Measurements from ENCODE around the gene NIPAL3. TPM values are rescaled to one million over a fixed set of nuclear protein-coding genes. Genes with fewer than 3 reads are reported as not detected.

NIPAL3 gene
- total RNA-seq, 1 donor from 2014 or later = 30.1 TPM

DNA sequence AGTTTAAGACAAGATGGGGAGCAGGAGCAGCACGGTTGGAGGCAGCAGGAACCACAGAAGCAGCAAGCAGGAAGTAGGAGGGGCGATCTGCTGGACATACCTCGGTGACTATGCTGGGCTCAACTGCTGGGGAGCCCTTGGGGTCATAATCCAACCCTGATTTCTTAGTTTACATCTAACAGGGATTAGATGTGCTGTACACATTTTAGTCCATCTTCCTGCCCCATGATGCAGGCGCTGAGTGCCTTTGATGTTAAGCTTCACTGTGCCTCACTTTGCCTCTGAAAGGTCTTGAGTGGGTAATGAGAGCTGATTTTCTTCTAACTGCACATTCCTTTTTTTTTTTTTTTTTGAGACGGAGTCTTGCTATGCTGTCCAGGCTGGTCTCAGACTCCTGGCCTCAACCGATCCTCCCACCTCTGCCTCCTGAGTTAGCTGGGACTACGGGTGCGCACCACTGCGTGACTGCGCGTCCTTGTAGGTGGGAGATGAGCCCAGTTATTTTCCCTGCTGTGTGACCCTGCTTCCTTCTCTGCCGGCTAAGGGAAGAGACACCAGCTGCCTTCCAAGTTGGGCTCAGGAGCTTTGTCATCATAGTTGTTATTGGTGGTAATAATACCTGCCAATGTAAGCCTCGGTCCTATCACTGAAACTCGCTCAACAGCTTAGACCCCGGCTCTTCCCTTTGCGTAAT lies 85.9 kb downstream of the NIPAL3 start:
- DNase-seq = no peak
- intact Hi-C loops (cut with micrococcal nuclease) = loop anchor here (10.0 kb wide), 1 partner anchor 97 kb away; no protein-coding TSS in a partner anchor
- Histone ChIP-seq H3K4me3 (peak overlapping the region; percentile 86), H3K36me3 (no peaks in the 10 kb centered on the region), H3K27ac (replicated peaks) (peak overlapping the region; percentile 93), H3K9me3 (replicated peaks) (no peaks in the 10 kb centered on the region), H3K27me3 (ENCODE audit: low read depth) (peaks cover 2% of the 10 kb centered on the region), H3K4me1 (peaks cover 21% of the 10 kb centered on the region)
- TF ChIP-seq CTCF (IDR thresholded peaks at IDR 0.05; ENCODE audit: borderline replicate concordance) = no peak

DNA sequence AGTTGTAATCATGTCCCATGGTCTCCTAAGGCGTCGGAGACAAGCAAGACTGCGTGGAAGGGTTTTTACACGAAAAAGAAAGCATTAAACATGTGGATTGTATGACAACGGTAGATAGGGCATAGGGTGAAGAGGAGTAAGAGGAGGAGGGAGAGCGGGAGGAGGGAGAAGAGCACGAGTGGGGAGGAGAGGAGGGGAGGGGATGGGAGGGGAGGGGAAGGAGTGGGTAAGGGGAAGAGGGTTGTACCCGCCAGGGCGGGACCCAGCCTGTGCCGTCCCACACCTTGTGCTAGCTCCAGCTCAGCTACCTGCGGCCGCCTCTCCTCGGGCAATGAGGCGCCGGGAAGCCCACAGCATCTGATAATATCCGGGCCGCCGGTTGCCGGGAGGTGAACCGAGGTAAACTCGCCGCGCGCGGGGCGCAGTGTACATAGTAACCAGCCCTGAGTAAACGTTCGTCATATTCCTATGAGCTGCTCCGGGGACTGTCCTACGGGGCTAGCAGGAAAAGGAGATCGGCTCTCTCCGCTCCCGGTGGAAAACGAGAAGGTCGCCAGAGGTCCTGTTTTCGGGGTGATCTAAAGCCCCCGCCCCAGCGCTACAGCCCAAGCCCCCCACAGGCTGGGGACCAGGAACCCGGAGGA lies 86.6 kb downstream of the NIPAL3 start:
- no peaks in the 10 kb centered on the region for H3K27me3 ChIP-seq (ENCODE audit: low read depth)
- intact Hi-C loops (cut with micrococcal nuclease) = loop anchor here (10.0 kb wide), 1 partner anchor 97 kb away; no protein-coding TSS in a partner anchor
- H3K4me3 ChIP-seq = peak overlapping the region; percentile 86
- H3K27ac ChIP-seq (replicated peaks) = peak overlapping the region; percentile 93
- no peaks in the 10 kb centered on the region for H3K36me3 ChIP-seq
- TF ChIP-seq CTCF (IDR thresholded peaks at IDR 0.05; ENCODE audit: borderline replicate concordance) = no peak
- H3K9me3 ChIP-seq (replicated peaks) = no peaks in the 10 kb centered on the region
- H3K4me1 ChIP-seq = peaks cover 25% of the 10 kb centered on the region
- peak; percentile 55 for DNase-seq

DNA sequence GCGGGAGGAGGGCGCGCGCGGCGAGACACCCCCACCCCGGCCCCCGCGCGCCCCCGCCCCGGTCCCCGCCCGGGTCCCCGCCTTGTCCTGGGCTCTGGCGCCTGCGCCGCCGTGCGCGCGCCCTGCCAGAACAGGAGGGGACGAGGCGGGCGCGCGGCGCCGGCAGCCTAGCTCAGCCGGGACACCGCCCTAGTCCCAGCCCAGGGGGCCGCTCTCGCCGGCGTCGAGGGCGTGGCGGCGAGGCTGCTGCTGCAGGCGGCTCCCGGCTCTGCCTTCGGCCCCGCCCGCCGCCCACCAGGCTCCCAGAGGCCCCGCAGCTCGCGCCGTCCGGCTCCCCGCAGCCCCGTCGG lies 87.1 kb downstream of the NIPAL3 start, which contains the start of gene RCAN3:
Gene RCAN3, plus strand, starts transcription at position 128 of the 350 bp plus-strand sequence. CDS start 11,537 bp downstream, outside the sequence.
- no peaks in the 10 kb centered on the region for H3K36me3 ChIP-seq
- no peak for TF ChIP-seq CTCF (IDR thresholded peaks at IDR 0.05; ENCODE audit: borderline replicate concordance)
- DNase-seq = peak; percentile 88
- H3K4me1 ChIP-seq = peaks cover 26% of the 10 kb centered on the region
- no peaks in the 10 kb centered on the region for H3K27me3 ChIP-seq (ENCODE audit: low read depth)
- peak within 1 kb of the TSS; percentile 93 for H3K27ac ChIP-seq (replicated peaks)
- intact Hi-C loops (cut with micrococcal nuclease) = loop anchor here (10.0 kb wide), 1 partner anchor 98 kb away; no protein-coding TSS in a partner anchor
- H3K4me3 ChIP-seq = peak within 1 kb of the TSS; percentile 86
- no peaks in the 10 kb centered on the region for H3K9me3 ChIP-seq (replicated peaks)

DNA sequence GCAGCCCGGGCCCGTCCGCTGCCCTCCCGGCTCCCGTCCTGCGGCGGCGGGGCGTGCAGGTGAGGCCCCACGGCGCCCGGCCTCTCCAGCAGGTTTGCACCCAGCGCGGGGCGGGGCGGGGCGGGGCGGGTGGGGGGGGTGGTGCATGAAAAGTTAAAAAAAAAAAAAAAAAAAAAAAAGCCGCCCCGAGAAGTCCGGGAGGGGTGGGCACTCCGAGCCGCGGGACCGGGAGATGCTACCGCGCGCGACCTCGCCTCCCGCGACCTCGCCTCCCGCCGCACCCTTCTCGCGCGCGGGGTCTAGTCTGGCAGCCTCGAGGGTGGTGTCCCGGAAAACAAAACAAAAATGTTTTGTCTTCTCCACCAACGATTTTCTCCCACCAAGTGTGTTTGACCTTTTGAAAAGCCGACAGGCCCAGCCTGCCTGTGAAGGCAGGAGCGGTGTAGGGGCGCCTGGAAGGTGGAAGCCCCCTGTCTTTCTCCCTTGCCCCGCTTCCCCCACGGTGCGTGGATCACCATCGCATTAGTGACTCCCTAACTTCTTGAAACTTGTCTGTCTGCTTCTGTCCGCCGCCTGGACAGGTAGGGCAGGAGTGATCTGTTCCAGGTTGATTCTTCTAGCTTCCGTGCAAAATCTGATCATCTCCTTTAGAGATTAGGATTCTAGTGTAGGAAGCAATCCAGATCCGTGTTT lies 87.6 kb downstream of the NIPAL3 start:
- H3K4me1 ChIP-seq = peaks cover 26% of the 10 kb centered on the region
- intact Hi-C loops (cut with micrococcal nuclease) = loop anchor here (10.0 kb wide), 1 partner anchor 98 kb away; no protein-coding TSS in a partner anchor
- no peaks in the 10 kb centered on the region for H3K27me3 ChIP-seq (ENCODE audit: low read depth)
- H3K9me3 ChIP-seq (replicated peaks) = no peaks in the 10 kb centered on the region
- DNase-seq = peak; percentile 27
- peak overlapping the region; percentile 93 for H3K27ac ChIP-seq (replicated peaks)
- TF ChIP-seq CTCF (IDR thresholded peaks at IDR 0.05; ENCODE audit: borderline replicate concordance) = no peak
- no peaks in the 10 kb centered on the region for H3K36me3 ChIP-seq
- peak overlapping the region; percentile 86 for H3K4me3 ChIP-seq

GRCh38 chr1:24503870-24504523 lies 88.4 kb downstream of the NIPAL3 start:
- H3K9me3 ChIP-seq (replicated peaks) = no peaks in the 10 kb centered on the region
- TF ChIP-seq CTCF (IDR thresholded peaks at IDR 0.05; ENCODE audit: borderline replicate concordance) = no peak
- peak overlapping the region; percentile 86 for H3K4me3 ChIP-seq
- no peaks in the 10 kb centered on the region for H3K27me3 ChIP-seq (ENCODE audit: low read depth)
- H3K36me3 ChIP-seq = no peaks in the 10 kb centered on the region
- no peak overlapping the region for H3K27ac ChIP-seq (replicated peaks)
- no peak for DNase-seq
- intact Hi-C loops (cut with micrococcal nuclease) = loop anchor here (10.0 kb wide), 1 partner anchor 99 kb away; no protein-coding TSS in a partner anchor
- H3K4me1 ChIP-seq = peaks cover 26% of the 10 kb centered on the region

Data from left ventricle myocardium inferior (tissue), 1 donor.